SU-DHL-6 (cell line): ENCODE measurements around the gene NNMT.
"Not testable (repeated sequence)": the region's sequence is repeated elsewhere in the genome, so short reads cannot be mapped to it uniquely, and the experiment has no call there.

Experiments
- CTCF ChIP-seq: fragments of 200-600 bp; sonication (generic); IDR thresholded peaks from one replicate; pipeline ENCODE4 v1.5.1; 2017; ENCODE audit warnings: antibody characterized with exemption, mild to moderate bottlenecking, low read length, moderate library complexity; ENCODE audit not compliant: insufficient read depth, poor library complexity, severe bottlenecking
- EZH2phosphoT487 ChIP-seq: fragments of 200-600 bp; sonication (generic), shearing (Covaris generic); conservative IDR thresholded peaks from 2 replicates; pipeline ENCODE4 v1.6.1; 2018; ENCODE audit warnings: mild to moderate bottlenecking, antibody characterized with exemption, low read length, moderate library complexity, mixed read lengths

DNA sequence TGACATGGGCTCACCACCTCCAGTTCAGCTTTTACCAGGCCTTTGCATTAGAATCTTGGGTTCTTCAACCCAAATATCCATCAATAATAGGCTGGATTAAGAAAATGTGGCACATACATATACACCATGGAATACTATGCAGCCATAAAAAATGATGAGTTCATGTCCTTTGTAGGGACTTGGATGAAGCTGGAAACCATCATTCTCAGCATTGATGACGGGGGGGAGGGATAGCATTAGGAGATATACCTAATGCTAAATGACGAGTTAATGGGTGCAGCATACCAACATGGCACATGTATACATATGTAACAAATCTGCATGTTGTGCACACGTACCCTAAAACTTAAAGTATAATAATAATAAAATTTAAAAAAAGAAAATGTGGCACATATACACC, 45.5 kb downstream of the NNMT start:
- TF ChIP-seq CTCF, EZH2phosphoT487: not testable (repeated sequence)
